Measurements from ENCODE around the gene TINAGL1.
"Not testable (repeated sequence)": the region's sequence is repeated elsewhere in the genome, so short reads cannot be mapped to it uniquely, and the experiment has no call there.

Gene TINAGL1

DNA sequence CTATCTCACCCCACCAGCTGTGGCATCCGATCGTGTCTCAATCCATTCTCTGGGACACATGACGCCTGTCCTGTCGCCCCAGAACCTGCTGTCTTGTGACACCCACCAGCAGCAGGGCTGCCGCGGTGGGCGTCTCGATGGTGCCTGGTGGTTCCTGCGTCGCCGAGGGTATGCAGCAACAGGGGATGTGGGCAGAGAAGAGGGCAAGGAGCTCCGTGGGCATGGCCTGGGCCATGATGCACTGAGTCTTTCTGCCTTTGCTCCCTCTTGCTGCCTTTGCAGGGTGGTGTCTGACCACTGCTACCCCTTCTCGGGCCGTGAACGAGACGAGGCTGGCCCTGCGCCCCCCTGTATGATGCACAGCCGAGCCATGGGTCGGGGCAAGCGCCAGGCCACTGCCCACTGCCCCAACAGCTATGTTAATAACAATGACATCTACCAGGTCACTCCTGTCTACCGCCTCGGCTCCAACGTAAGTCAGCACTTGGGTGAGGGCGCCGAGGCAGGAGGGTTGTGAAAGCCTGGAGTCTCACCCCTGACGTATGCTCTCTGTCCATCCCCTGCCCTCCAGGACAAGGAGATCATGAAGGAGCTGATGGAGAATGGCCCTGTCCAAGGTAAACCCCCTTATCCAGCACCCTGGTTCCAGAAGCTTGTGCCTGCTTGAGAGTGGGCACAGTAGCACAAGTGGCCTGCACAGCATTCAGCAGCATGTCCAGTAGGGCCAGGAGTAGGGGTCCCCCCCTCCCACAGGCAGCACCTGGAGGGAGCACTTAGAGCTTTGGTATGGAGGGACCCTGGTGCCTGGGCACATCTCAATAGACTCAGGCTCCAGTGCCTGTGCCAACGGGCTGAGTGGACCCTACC lies 8.8 kb downstream of the TINAGL1 start:
- no peak for DNase-seq

DNA sequence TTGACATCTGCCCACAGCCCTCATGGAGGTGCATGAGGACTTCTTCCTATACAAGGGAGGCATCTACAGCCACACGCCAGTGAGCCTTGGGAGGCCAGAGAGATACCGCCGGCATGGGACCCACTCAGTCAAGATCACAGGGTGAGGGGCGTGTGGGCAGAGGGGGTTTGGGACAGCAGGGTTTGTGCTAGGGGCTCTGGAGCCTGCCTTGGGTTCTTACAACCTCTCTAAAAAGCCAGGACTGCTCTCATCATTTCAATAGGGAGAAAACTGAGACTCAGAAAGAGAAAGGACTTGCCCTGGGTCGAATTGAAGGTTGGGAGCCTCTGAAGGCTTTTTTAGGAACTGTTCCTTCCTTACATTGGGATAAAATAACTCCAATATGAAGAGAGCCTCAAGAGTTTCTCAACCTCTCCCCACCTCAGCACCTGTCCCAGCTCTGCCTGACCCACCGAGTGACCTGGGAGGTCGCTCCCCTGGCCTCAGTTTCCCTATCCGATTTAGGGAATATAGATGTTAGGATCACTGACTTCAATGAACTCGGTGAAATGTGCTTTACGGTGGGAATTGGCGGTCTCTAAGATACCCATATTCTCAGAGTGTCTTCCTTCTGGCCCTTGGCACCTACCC lies 9.5 kb downstream of the TINAGL1 start:
- DNase-seq, result no peak

DNA sequence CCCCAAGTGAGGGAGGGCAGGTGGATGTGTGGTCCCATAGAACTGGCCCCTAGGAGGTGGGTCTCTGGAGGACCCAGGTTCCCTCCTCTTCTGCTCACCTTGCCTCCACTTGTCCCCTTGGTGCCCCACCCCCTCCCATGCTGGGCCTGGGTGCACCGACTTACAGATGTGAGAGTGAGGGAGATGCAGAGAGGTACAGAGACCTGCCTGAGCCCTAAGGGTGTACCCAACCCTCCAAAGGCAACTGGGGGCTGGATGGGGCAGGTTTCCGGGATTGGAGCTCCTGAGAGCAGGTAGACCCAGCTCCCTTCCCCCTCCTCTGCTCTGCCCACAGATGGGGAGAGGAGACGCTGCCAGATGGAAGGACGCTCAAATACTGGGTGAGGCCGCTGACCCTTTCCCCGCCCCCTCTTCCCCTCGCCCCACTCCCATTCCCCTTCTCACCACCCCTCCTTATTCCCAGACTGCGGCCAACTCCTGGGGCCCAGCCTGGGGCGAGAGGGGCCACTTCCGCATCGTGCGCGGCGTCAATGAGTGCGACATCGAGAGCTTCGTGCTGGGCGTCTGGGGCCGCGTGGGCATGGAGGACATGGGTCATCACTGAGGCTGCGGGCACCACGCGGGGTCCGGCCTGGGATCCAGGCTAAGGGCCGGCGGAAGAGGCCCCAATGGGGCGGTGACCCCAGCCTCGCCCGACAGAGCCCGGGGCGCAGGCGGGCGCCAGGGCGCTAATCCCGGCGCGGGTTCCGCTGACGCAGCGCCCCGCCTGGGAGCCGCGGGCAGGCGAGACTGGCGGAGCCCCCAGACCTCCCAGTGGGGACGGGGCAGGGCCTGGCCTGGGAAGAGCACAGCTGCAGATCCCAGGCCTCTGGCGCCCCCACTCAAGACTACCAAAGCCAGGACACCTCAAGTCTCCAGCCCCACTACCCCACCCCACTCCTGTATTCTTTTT lies 10.3 kb downstream of the TINAGL1 start:
- no peak for DNase-seq

- DNase-seq, result not testable (repeated sequence)
Observed at GRCh38 chr1:31587328-31587699, 11.0 kb downstream of the TINAGL1 start.

GRCh38 chr1:31587720-31588423 lies 11.6 kb downstream of the TINAGL1 start:
- DNase-seq, result no peak

DNA sequence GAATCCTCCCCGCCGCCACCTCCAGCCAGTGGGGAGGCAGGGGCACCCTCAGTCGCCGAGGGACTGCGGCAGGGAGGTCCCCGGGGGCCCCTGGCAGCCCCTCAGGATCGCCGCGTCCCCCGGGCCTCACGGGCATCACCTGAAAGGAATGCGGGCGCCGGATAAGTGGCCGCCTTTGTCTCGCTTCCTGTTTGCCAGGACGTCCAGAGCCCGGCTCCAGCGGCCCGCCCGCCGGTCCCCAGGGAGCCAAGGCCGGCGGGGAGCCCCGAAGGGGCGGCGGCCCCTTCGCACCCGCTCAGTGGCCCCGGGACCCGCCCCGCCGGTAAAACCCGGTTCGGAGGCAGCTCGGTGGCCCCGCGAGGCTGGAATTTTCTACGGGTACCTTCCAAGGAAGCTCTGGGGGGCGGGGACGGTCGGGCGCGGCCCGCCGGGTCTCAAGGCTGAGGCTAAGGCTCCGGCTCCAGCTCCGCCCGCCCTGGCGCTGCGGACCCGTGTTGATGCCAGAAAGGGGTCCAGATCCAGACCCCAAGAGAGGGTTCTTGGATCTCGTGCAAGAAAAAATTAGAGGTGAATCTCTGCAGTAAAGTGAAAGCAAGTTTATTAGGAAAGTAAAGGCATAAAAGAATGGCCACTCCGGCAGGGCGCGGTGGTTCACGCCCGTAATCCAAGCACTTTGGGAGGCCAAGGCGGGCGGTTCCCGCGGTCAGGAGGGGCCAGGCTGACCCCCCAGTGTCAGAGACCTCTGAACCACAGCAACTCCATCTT lies 12.6 kb downstream of the TINAGL1 start:
- no peak for DNase-seq

- no peak for DNase-seq
Observed at GRCh38 chr1:31591425-31592093, 15.2 kb downstream of the TINAGL1 start.

- no peak for DNase-seq
Observed at GRCh38 chr1:31592132-31592531, 15.8 kb downstream of the TINAGL1 start.

DNA sequence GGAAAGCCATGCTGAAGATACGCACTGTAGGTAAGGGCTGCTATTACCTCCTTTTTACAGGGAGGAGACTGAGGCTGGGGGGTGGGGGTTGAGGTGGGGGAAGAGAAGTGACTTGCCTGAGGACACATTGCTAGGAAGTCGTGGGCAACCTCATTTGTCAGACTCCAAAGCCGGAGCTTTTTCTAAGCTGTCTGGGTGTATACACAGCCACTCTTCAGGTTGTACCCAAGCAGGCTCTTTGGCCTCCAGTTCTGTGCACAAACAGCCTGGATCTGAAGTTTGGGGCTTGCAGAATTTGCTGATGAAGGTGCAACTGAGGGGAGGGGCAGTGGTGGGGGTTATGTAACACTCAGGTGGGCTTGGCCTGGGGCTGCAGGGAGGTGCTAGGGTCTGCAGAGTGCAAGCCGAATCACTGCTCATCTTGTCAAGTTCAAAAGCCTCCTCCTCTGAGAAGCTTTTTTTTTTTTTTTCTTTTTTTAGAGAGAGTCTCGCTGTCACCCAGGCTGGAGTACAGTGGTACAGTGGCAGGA lies 16.9 kb downstream of the TINAGL1 start:
- no peak for DNase-seq

GRCh38 chr1:31593770-31594632 lies 17.7 kb downstream of the TINAGL1 start:
- DNase-seq, result no peak

DNA sequence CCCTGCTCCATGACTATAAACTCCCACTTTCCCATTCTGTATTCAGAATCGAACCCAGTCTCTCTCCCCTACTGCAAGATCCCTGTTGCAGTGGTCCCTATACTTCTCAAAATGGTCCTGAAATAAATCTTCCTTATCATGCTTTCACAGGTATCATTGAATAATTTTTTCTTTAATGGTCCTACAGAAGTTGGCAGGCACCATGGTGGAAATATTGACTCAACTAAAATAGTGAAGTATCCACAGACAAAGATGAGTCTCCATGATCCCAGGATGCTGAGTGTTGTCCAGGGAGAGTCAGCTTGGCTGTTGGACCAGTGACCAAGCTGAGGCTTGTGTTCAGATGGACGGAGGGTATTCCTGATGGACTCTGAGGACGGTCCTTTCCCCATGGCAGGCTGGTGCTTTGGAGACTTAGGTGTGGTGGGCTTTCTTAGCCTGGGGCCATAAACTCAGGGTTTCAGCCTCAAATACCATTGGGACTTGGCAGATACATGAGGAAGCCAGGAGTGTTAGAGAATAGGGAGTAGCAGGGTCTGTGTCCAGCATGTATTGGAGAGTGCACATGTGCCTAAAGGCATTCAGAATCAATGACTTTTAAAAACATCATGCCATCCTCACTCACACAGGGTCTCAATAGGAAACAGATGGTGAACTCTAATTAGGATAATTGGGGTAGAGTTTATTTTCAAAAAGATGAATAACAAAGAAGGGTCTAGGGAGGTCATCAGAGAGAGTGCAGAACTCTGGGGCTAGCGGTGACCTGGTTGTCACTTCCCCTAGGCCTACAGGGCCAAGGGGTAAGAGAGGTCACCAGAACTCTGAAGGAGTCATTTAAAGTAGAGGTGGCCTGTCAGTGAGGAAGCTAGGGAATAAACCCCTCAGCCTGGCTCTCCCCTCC lies 19.8 kb downstream of the TINAGL1 start:
- DNase-seq, result no peak

- no peak for DNase-seq
Observed at GRCh38 chr1:31596737-31597097, 20.4 kb downstream of the TINAGL1 start.

DNA sequence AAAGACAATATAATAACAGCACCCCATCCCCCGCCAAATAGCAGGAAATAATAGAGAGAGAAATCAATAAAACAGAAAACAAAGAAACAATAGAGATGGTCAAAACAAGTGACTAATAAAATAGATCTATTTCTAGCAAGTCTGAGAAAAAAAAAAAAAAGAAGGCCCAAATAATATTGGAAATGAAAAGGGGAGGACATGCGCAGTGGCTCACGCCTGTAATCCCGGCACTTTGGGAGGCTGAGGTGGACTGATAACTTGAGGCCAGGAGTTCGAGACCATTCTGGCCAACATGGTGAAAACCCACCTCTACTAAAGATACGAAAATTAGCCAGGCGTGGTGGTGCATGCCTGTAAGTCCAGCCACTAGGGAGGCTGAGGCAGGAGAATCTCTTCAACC lies 22.7 kb downstream of the TINAGL1 start:
- no peak for DNase-seq

- DNase-seq, result no peak
Observed at GRCh38 chr1:31600641-31601040, 24.3 kb downstream of the TINAGL1 start.

DNA sequence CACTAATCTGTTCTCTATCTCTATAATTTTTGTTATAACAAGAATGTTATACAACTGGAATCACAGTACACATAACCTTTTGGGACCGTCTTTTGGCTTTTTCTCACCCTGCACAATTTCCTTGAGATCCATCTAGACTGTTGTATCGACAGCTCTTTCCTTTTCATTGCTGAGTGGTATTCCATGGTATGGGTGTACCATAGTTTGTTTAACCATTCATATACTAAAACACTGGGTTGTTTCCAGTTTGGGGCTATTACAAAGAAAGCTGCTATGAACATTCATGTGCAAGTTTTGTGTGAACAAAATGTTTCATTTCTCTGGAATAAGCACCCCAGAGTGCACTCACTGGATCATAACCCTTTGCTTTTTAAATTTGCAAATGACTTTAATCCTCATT lies 25.8 kb downstream of the TINAGL1 start:
- DNase-seq, result no peak

GRCh38 chr1:31605908-31606427 lies 29.7 kb downstream of the TINAGL1 start:
- DNase-seq, result no peak

DNA sequence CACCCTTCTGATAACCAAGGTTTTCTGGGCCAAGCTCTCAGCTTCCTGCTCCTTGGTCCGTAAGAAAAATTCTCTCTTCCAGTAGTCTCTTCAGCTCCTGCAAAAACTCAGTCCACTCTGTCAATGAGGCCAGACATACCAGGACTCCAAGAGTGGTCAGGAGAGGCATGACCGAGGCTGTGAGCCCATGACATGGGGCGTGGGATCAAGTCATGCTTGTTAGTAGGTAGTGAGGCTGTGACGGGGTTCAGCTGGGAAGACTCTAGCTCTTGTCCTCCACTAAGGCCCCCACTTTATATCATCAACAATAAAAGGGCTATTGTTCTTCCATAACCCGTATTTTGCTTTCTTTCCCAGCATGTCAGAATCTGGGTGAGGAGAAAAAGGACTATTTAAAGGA lies 31.0 kb downstream of the TINAGL1 start:
- no peak for DNase-seq

DNA sequence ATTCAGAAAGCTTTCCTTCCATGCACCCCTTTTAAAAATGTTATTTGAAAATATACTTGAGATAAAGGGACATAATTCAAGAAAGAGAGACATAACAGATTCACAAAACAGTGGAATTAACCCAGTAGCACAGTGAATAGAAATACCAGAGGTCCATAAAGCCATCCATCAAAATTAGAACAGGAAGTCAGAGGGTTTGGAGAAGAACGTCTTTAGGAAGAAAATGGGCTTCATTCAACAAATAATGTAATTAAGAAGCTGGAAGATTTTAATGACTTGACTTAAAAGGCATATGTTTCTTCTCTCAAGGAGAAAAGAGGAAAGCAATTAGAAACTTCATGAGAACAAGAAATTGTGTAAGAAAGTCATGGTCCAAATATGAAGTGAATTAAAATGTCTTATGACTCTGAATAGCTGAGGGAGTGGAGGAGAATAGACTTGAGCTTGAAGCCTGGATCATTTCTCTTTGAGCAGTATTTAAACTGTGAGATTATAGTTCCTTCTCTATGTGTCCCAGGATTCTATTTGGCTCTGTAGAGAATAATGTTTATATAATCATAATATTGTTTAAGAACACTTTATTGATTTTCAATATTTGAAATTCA lies 33.3 kb downstream of the TINAGL1 start:
- DNase-seq, result no peak

Data from NCI-H1048 (cell line).